Activated naive CD4-positive, alpha-beta T cell treated with anti-CD3 and anti-CD28 coated beads, Interleukin-2, amount 10 ng/mL, durations not matched to agents 7 days and 5 days (primary cell): Measurements from ENCODE around the gene DDX31.

Experiments used
- CTCF ChIA-PET: fragments of 350-600 bp; sonication (Branson Sonifier 250); formaldehyde crosslinking; loops from one replicate; lab custom pipeline; 2021; ENCODE audit warnings: antibody characterized with exemption; lab: Charles Lee
- DNase-seq: peaks from one replicate; pipeline ENCODE4 v3.0.0-alpha.2; 2020
- H3K27ac Mint-ChIP-seq: one replicate; pipeline ENCODE4 v1.8.0; 2021; ENCODE audit warnings: mild to moderate bottlenecking, moderate library complexity, mixed read lengths
- H3K27me3 Mint-ChIP-seq: one replicate; pipeline ENCODE4 v1.8.0; 2021; ENCODE audit warnings: mild to moderate bottlenecking, mixed read lengths
- H3K36me3 Mint-ChIP-seq: one replicate; pipeline ENCODE4 v1.8.0; 2021; ENCODE audit warnings: mixed read lengths
- H3K4me1 Mint-ChIP-seq: one replicate; pipeline ENCODE4 v1.8.0; 2021; ENCODE audit warnings: mixed read lengths
- H3K4me3 Mint-ChIP-seq: one replicate; pipeline ENCODE4 v1.8.0; 2021; ENCODE audit warnings: mild to moderate bottlenecking, moderate library complexity, mixed read lengths
- H3K9me3 Mint-ChIP-seq: one replicate; pipeline ENCODE4 v1.8.0; 2021; ENCODE audit warnings: mixed read lengths

Gene DDX31

GRCh38 chr9:132543960-132544359 lies 125.8 kb downstream of the DDX31 start:
- H3K4me1 Mint-ChIP-seq, result no peaks in the 10 kb centered on the region
- DNase-seq, result no peak
- H3K27ac Mint-ChIP-seq, result no peak overlapping the region
- no peaks in the 10 kb centered on the region for H3K9me3 Mint-ChIP-seq
- no peak overlapping the region for H3K4me3 Mint-ChIP-seq
- CTCF ChIA-PET, result interaction anchor here (0.7 kb wide), 1 partner anchor 729 kb away, joined by 3 read pairs; no protein-coding TSS in a partner anchor
- no peaks in the 10 kb centered on the region for H3K36me3 Mint-ChIP-seq
- H3K27me3 Mint-ChIP-seq, result peaks cover 49% of the 10 kb centered on the region

DNA sequence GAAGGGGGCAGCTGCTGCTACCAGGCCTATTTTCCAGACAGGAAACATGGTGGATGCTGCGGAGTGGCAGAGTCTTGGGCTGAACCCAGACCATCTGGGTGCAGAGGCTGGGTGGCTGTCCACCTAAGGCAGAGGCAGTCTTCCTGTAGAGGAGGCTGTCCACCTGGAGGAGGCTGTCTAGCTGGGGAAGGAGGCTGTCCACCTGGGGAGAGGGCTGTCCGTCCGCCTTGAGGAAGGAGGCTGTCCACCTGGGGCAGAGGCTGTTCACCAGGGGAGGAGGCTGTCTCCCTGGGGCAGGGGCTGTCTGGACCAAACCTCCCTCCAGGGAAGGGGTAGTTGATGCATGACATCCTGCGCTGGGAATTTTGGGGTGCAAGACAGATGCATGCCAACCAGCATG lies 126.5 kb downstream of the DDX31 start:
- H3K4me1 Mint-ChIP-seq, result no peaks in the 10 kb centered on the region
- no peaks in the 10 kb centered on the region for H3K9me3 Mint-ChIP-seq
- CTCF ChIA-PET, result no interaction called here
- H3K27me3 Mint-ChIP-seq, result peaks cover 49% of the 10 kb centered on the region
- DNase-seq, result no peak
- no peak overlapping the region for H3K4me3 Mint-ChIP-seq
- no peak overlapping the region for H3K27ac Mint-ChIP-seq
- H3K36me3 Mint-ChIP-seq, result no peaks in the 10 kb centered on the region
